ENCODE data around the gene PACS2.
"Not testable (repeated sequence)": the region's sequence is repeated elsewhere in the genome, so short reads cannot be mapped to it uniquely, and the experiment has no call there.

PACS2 gene

GRCh38 chr14:105351920-105352851 is 37.6 kb downstream of the PACS2 start:
- DNase-seq, result peak; percentile 93

- no peak for DNase-seq
These were observed 38.6 kb downstream of the PACS2 start for GRCh38 chr14:105353136-105353535.

- no peak for DNase-seq
These were observed 40.0 kb downstream of the PACS2 start for GRCh38 chr14:105354541-105354940.

- no peak for DNase-seq
These were observed 40.6 kb downstream of the PACS2 start for GRCh38 chr14:105355049-105355575.

GRCh38 chr14:105355850-105356604 is 41.5 kb downstream of the PACS2 start:
- DNase-seq, result no peak

GRCh38 chr14:105356927-105357326 is 42.4 kb downstream of the PACS2 start:
- DNase-seq, result no peak

- no peak for DNase-seq
These were observed 43.1 kb downstream of the PACS2 start for GRCh38 chr14:105357626-105358025.

GRCh38 chr14:105358140-105358846 is 43.7 kb downstream of the PACS2 start:
- no peak for DNase-seq

GRCh38 chr14:105358943-105359342 is 44.4 kb downstream of the PACS2 start:
- no peak for DNase-seq

GRCh38 chr14:105361412-105361811 is 46.9 kb downstream of the PACS2 start:
- DNase-seq, result not testable (repeated sequence)

GRCh38 chr14:105363847-105364708 is 49.5 kb downstream of the PACS2 start:
- no peak for DNase-seq

- DNase-seq, result no peak
These were observed 50.6 kb downstream of the PACS2 start for GRCh38 chr14:105365101-105365500.

GRCh38 chr14:105365681-105366080 is 51.1 kb downstream of the PACS2 start:
- no peak for DNase-seq

GRCh38 chr14:105366386-105367074 is 52.0 kb downstream of the PACS2 start:
- no peak for DNase-seq

GRCh38 chr14:105367116-105368031 is 52.8 kb downstream of the PACS2 start:
- no peak for DNase-seq

GRCh38 chr14:105368032-105368417 is 53.5 kb downstream of the PACS2 start:
- no peak for DNase-seq

- no peak for DNase-seq
These were observed 53.9 kb downstream of the PACS2 start for GRCh38 chr14:105368426-105368825.

- no peak for DNase-seq
These were observed 54.5 kb downstream of the PACS2 start for GRCh38 chr14:105368910-105369652.

- DNase-seq, result no peak
These were observed 55.1 kb downstream of the PACS2 start for GRCh38 chr14:105369653-105370040.

- no peak for DNase-seq
These were observed 59.8 kb downstream of the PACS2 start for GRCh38 chr14:105374389-105374788.

All from NCI-H2171 treated with DMSO at 0.1 percent for 48 hours (cell line).